GM23338 (cell line): Measurements from ENCODE around the gene TPM3. TPM values are rescaled to one million over a fixed set of nuclear protein-coding genes. Genes with fewer than 3 reads are reported as not detected.
"Not testable (repeated sequence)": the region's sequence is repeated elsewhere in the genome, so short reads cannot be mapped to it uniquely, and the experiment has no call there.

Experiments used
- ATAC-seq: fragments of 200-7000 bp; cut with Tn5 transposase; 3 replicates; pipeline ENCODE4 v1.9.1; 2020
- DNase-seq: peaks from one replicate; pipeline ENCODE4 v3.0.0-alpha.2; 2015; ENCODE audit warnings: low spot score
- H2AFZ ChIP-seq: fragments of 200-600 bp; sonication (generic); 2 replicates; pipeline ENCODE4 v1.8.0; 2016; ENCODE audit warnings: antibody characterized with exemption, mild to moderate bottlenecking, moderate library complexity
- H3F3A ChIP-seq: fragments of 200-600 bp; sonication (generic); replicated peaks from 2 replicates; pipeline ENCODE4 v1.8.0; 2017; ENCODE audit warnings: antibody characterized with exemption, mixed run types, low read depth
- H3K27ac ChIP-seq: fragments of 200-600 bp; sonication (generic); 2 replicates; pipeline ENCODE4 v1.6.1; 2016; ENCODE audit warnings: low read depth
- H3K27me3 ChIP-seq: fragments of 200-600 bp; sonication (generic); 2 replicates; pipeline ENCODE4 v1.8.0; 2016; ENCODE audit warnings: mild to moderate bottlenecking, mixed run types, moderate library complexity; ENCODE audit not compliant: insufficient read depth
- H3K36me3 ChIP-seq: fragments of 200-600 bp; sonication (generic); 2 replicates; pipeline ENCODE4 v1.8.0; 2016; ENCODE audit warnings: mild to moderate bottlenecking; ENCODE audit not compliant: insufficient read depth
- H3K4me1 ChIP-seq: fragments of 200-600 bp; sonication (generic); 2 replicates; pipeline ENCODE4 v1.8.0; 2016; ENCODE audit warnings: mild to moderate bottlenecking, moderate library complexity; ENCODE audit not compliant: insufficient read depth
- H3K4me2 ChIP-seq: fragments of 200-600 bp; sonication (generic); 2 replicates; pipeline ENCODE4 v1.7.1; 2017; ENCODE audit warnings: mixed run types
- H3K4me3 ChIP-seq: fragments of 200-600 bp; sonication (generic); 2 replicates; pipeline ENCODE4 v1.6.1; 2016; ENCODE audit warnings: mixed run types
- H3K79me2 ChIP-seq: fragments of 200-600 bp; sonication (generic); replicated peaks from 2 replicates; pipeline ENCODE4 v1.8.0; 2017; ENCODE audit warnings: mild to moderate bottlenecking; ENCODE audit not compliant: insufficient read depth
- H3K9me2 ChIP-seq: fragments of 200-600 bp; sonication (generic); 2 replicates; pipeline ENCODE4 v1.8.0; 2017; ENCODE audit not compliant: insufficient read depth
- H4K20me1 ChIP-seq: fragments of 200-600 bp; sonication (generic); replicated peaks from 2 replicates; pipeline ENCODE4 v1.8.0; 2017; ENCODE audit warnings: mild to moderate bottlenecking; ENCODE audit not compliant: insufficient read depth
- H3K27ac Mint-ChIP-seq: 2 replicates; pipeline ENCODE4 v1.8.0; 2020; ENCODE audit warnings: inconsistent platforms, mild to moderate bottlenecking, moderate library complexity, mixed read lengths
- H3K27me3 Mint-ChIP-seq: 3 replicates; pipeline ENCODE4 v1.8.0; 2022; ENCODE audit warnings: low read depth, mild to moderate bottlenecking, moderate library complexity, mixed read lengths, inconsistent platforms; ENCODE audit not compliant: insufficient read depth, poor library complexity
- H3K36me3 Mint-ChIP-seq: 3 replicates; pipeline ENCODE4 v1.8.0; 2021; ENCODE audit warnings: low read depth, mild to moderate bottlenecking, inconsistent platforms, moderate library complexity, mixed read lengths
- H3K4me1 Mint-ChIP-seq: 3 replicates; pipeline ENCODE4 v1.8.0; 2020; ENCODE audit warnings: mild to moderate bottlenecking, inconsistent platforms, mixed read lengths
- H3K4me3 Mint-ChIP-seq: 3 replicates; pipeline ENCODE4 v1.8.0; 2021; ENCODE audit warnings: moderate library complexity, mild to moderate bottlenecking, inconsistent platforms, mixed read lengths
- H3K9me3 Mint-ChIP-seq: 3 replicates; pipeline ENCODE4 v1.8.0; 2020; ENCODE audit warnings: moderate library complexity, mild to moderate bottlenecking, inconsistent platforms, mixed read lengths
- CREB1 ChIP-seq: fragments of 250-450 bp; sonication (Bioruptor Pico); IDR thresholded peaks from 2 replicates; pipeline ENCODE4 v1.5.0; 2020; ENCODE audit warnings: low read depth, mild to moderate bottlenecking, moderate library complexity
- CTCF ChIP-seq, 2 experiments: fragments of 200-600 bp in 1 of 2; sonication (generic) in 1 of 2; conservative IDR thresholded peaks; 2 replicates each; pipeline versions ENCODE4 v1.5.1 to v1.6.1; 2016 to 2017; ENCODE audit warnings: antibody characterized with exemption in 2 of 2, low read depth in 2 of 2, mild to moderate bottlenecking in 2 of 2, moderate library complexity in 1 of 2
- ETS1 ChIP-seq: IDR thresholded peaks from 2 replicates; pipeline ENCODE4 v1.6.1; 2016; ENCODE audit warnings: antibody characterized with exemption
- REST ChIP-seq: IDR thresholded peaks from one replicate; pipeline ENCODE4 v1.6.1; 2018; ENCODE audit warnings: antibody characterized with exemption; ENCODE audit not compliant: unreplicated experiment
- STAT1 ChIP-seq: IDR thresholded peaks from one replicate; pipeline ENCODE4 v1.6.1; 2016; ENCODE audit warnings: antibody characterized with exemption; ENCODE audit not compliant: unreplicated experiment
- ZNF114 ChIP-seq: fragments of 250-450 bp; sonication (Bioruptor Pico); IDR thresholded peaks from 2 replicates; pipeline ENCODE4 v1.5.0; 2020; ENCODE audit warnings: mild to moderate bottlenecking, moderate library complexity
- polyA plus RNA-seq: library from polyadenylated mRNA; unstranded; fragments of >200 nt; fragmentation: Nextera tagmentation; extraction: Ambion mirVana; gene quantifications from 2 replicates; pipeline ENCODE4 v1.2.1, GENCODE V29; 2016
- total RNA-seq: library from RNA; depleted of rRNA; stranded (reverse); fragments of >200 nt; shearing (Covaris generic); gene quantifications from 2 replicates; pipeline ENCODE4 v1.2.3, GENCODE V29; 2014

The TPM3 gene
- total and polyA plus RNA-seq, 2 experiments from 2014 or later: 544 to 747 TPM

- Histone ChIP-seq H3K36me3 (peaks cover 20% of the 10 kb centered on the region), H3K27ac (peak within 1 kb of the TSS; percentile 77; the same call in 1 of the 2 replicates)
These were observed 14.3 kb upstream of the TPM3 start, which contains the start of gene CFAP141 for GRCh38 chr1:154206196-154206595. TSS of gene CFAP141 (minus strand) at chr1:154206333. CDS start at chr1:154206307, 26 bp downstream.

GRCh38 chr1:154205778-154206177 lies 13.9 kb upstream of the TPM3 start:
- H3K36me3 Mint-ChIP-seq: peaks cover 40% of the 10 kb centered on the region
- not testable (repeated sequence) for H3K79me2 ChIP-seq, H3F3A ChIP-seq, H3K27ac ChIP-seq, H3K27me3 Mint-ChIP-seq, ATAC-seq, H2AFZ ChIP-seq, H3K27ac Mint-ChIP-seq, DNase-seq, H3K4me1 ChIP-seq, H3K9me3 Mint-ChIP-seq, H3K4me3 ChIP-seq, H3K27me3 ChIP-seq, H3K4me3 Mint-ChIP-seq, H3K9me2 ChIP-seq, H4K20me1 ChIP-seq, H3K4me2 ChIP-seq, H3K4me1 Mint-ChIP-seq
- peaks cover 20% of the 10 kb centered on the region for H3K36me3 ChIP-seq

More at GRCh38 chr1:154206196-154206595, 14.3 kb upstream of the TPM3 start, which contains the start of gene CFAP141:
- Mint-ChIP-seq H3K36me3 (peaks cover 44% of the 10 kb centered on the region), H3K4me1 (no peaks in the 10 kb centered on the region), H3K27ac (peak within 1 kb of the TSS; percentile 64; the same call in 1 of the 2 replicates), H3K9me3 (no peaks in the 10 kb centered on the region), H3K27me3 (peaks cover 4% of the 10 kb centered on the region), H3K4me3 (no peak within 1 kb of the TSS)
- Histone ChIP-seq H3K4me1 (no peaks in the 10 kb centered on the region), H3K4me2 (no peak within 1 kb of the TSS), H3K79me2 (no peaks in the 10 kb centered on the region), H3K27me3 (no peaks in the 10 kb centered on the region), H3K9me2 (no peaks in the 10 kb centered on the region), H3F3A (peaks cover 7% of the 10 kb centered on the region; the same call in 1 of the 2 replicates), H4K20me1 (peaks cover 9% of the 10 kb centered on the region; the same call in 1 of the 2 replicates), H3K4me3 (no peak within 1 kb of the TSS), H2AFZ (no peak within 1 kb of the TSS)
- no peak for TF ChIP-seq STAT1
- TF ChIP-seq ETS1: no peak
- TF ChIP-seq REST: no peak
- TF ChIP-seq CREB1 (CRISPR knock-in tag): no peak
- DNase-seq (peak; percentile 33), ATAC-seq (peak; percentile 38; the same call in 1 of the 3 replicates)

- Mint-ChIP-seq H3K4me1 (peaks cover 8% of the 10 kb centered on the region; the same call in 1 of the 3 replicates), H3K4me3 (no peak overlapping the region)
- peak overlapping the region; percentile 80 for H2AFZ ChIP-seq
- TF ChIP-seq STAT1 (no peak), ZNF114 (CRISPR knock-in tag) (no peak), ETS1 (no peak), CREB1 (CRISPR knock-in tag) (no peak), CTCF (conservative IDR thresholded peaks at IDR 0.05; ENCODE audit: low read depth in 2 of 2) (no peak), REST (no peak)
These were observed 7.6 kb upstream of the TPM3 start for GRCh38 chr1:154199563-154199879.

More at GRCh38 chr1:154199563-154199879, 7.6 kb upstream of the TPM3 start:
- H3F3A ChIP-seq: peaks cover 6% of the 10 kb centered on the region; the same call in 1 of the 2 replicates
- DNase-seq (no peak), ATAC-seq (peak; percentile 34)
- H3K4me2 ChIP-seq: peak overlapping the region; percentile 23
- Mint-ChIP-seq H3K9me3 (no peaks in the 10 kb centered on the region), H3K36me3 (no peaks in the 10 kb centered on the region; the same call in 2 of the 3 replicates), H3K27me3 (peaks cover 6% of the 10 kb centered on the region), H3K27ac (no peak overlapping the region)
- H4K20me1 ChIP-seq: no peaks in the 10 kb centered on the region
- no peaks in the 10 kb centered on the region for H3K79me2 ChIP-seq
- H3K4me1 ChIP-seq: peaks cover 4% of the 10 kb centered on the region; the same call in 1 of the 2 replicates
- H3K36me3 ChIP-seq: no peaks in the 10 kb centered on the region
- H3K4me3 ChIP-seq: peak overlapping the region; percentile 17; the same call in 1 of the 2 replicates
- H3K27ac ChIP-seq: no peak overlapping the region
- H3K9me2 ChIP-seq: no peaks in the 10 kb centered on the region
- no peaks in the 10 kb centered on the region for H3K27me3 ChIP-seq
